GM19239 (cell line): ENCODE measurements around the gene GAK.
"Not testable (repeated sequence)": the region's sequence is repeated elsewhere in the genome, so short reads cannot be mapped to it uniquely, and the experiment has no call there.

Source experiments
- DNase-seq: peaks from one replicate; pipeline ENCODE4 v3.0.0; 2011; ENCODE audit warnings: low spot score; ENCODE audit not compliant: insufficient read length
- FAIRE-seq: peaks from 2 replicates; lab custom pipeline; 2011; peaks lifted over from hg19 to GRCh38; lab: Jason Lieb, UNC

Gene GAK

GRCh38 chr4:931960-932712 lies at the start of gene GAK, which contains the start of gene TMEM175:
GAK (minus strand) TSS chr4:932316; CDS start chr4:932187, 129 bp downstream.
TMEM175 (plus strand) TSS chr4:932460; CDS start chr4:947740, 15,280 bp downstream.
- DNase-seq (peak; percentile 95), FAIRE-seq (peak; percentile 93)

- FAIRE-seq (no peak), DNase-seq (no peak)
Observed at GRCh38 chr4:978957-979701, 47.0 kb upstream of the GAK start.

- FAIRE-seq, DNase-seq: not testable (repeated sequence)
Observed at GRCh38 chr4:976016-976415, 43.9 kb upstream of the GAK start.

GRCh38 chr4:974668-975067 lies 42.6 kb upstream of the GAK start:
- FAIRE-seq (no peak), DNase-seq (no peak)

GRCh38 chr4:973431-974397 lies 41.6 kb upstream of the GAK start, which contains the start of gene DGKQ:
DGKQ (minus strand) TSS chr4:973569; CDS start chr4:973482, 87 bp downstream.
- DNase-seq (peak; percentile 100), FAIRE-seq (peak; percentile 51)

GRCh38 chr4:972651-973424 lies 40.7 kb upstream of the GAK start:
- DNase-seq (peak; percentile 85), FAIRE-seq (no peak)

- no peak for FAIRE-seq
- no peak for DNase-seq
Observed at GRCh38 chr4:971666-972500, 39.8 kb upstream of the GAK start.

GRCh38 chr4:970854-971520 lies 38.9 kb upstream of the GAK start:
- DNase-seq (no peak), FAIRE-seq (no peak)

- DNase-seq, result no peak
- FAIRE-seq, result no peak
Observed at GRCh38 chr4:970046-970745, 38.1 kb upstream of the GAK start.

- FAIRE-seq (no peak), DNase-seq (no peak)
Observed at GRCh38 chr4:968621-969394, 36.7 kb upstream of the GAK start.

- FAIRE-seq (no peak), DNase-seq (no peak)
Observed at GRCh38 chr4:968221-968620, 36.1 kb upstream of the GAK start.

GRCh38 chr4:967113-968104 lies 35.3 kb upstream of the GAK start:
- FAIRE-seq, result no peak

GRCh38 chr4:966266-967112 lies 34.4 kb upstream of the GAK start:
- no peak for DNase-seq
- no peak for FAIRE-seq

More at GRCh38 chr4:967113-968104, 35.3 kb upstream of the GAK start:
- DNase-seq, result no peak

- DNase-seq (no peak), FAIRE-seq (no peak)
Observed at GRCh38 chr4:965766-966134, 33.6 kb upstream of the GAK start.
